ENCODE results near the gene IL6ST. TPM values are rescaled to one million over a fixed set of nuclear protein-coding genes. Genes with fewer than 3 reads are reported as not detected.

Gene IL6ST
- total and polyA plus RNA-seq, 4 donors: 51.3 to 438 (median 109) TPM

DNA sequence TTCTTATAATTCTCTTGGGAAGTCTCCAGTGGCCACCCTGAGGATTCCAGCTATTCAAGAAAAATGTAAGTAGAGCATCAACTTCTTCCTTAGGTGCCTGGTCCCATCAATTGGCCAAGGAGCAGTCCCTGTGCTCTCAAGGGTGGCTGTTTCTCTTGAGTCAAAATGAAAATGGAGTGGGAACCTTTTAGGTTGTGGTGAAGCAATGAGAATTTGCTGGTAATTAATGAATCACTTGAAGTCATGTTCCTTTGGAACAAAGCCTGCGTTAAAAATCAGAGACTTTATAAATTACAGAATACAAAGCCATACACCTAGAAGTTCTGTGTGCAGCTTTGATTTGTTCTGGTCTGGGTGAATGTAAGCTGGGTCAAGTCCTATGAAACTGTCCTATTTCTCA, 94.7 kb downstream of the IL6ST start:
- Histone ChIP-seq H3K36me3 (ENCODE audit: control insufficient read depth in 4 of 4, insufficient read depth in 3 of 4, low read depth in 1 of 4, low read length in 3 of 4) (no peaks in the 10 kb centered on the region), H3K4me3 (ENCODE audit: low read depth in 1 of 3, low read length in 3 of 3) (no peak overlapping the region), H3K4me1 (ENCODE audit: control insufficient read depth in 4 of 4, insufficient read depth in 4 of 4, low read length in 3 of 4) (no peaks in the 10 kb centered on the region), H3K27ac (ENCODE audit: low read depth in 1 of 2, low read length in 2 of 2) (no peak overlapping the region), H3K9me3 (ENCODE audit: control insufficient read depth in 4 of 4, low read length in 3 of 4) (no peaks in the 10 kb centered on the region), H3K9ac (ENCODE audit: low read depth in 1 of 2, low read length in 2 of 2) (no peak overlapping the region), H3K27me3 (ENCODE audit: control insufficient read depth in 4 of 4, insufficient read depth in 4 of 4, low read length in 3 of 4) (no peaks in the 10 kb centered on the region)
- WGBS: 92% methylated on average over 1 of the region's 1 CpG
- TF ChIP-seq, protein P1, sequence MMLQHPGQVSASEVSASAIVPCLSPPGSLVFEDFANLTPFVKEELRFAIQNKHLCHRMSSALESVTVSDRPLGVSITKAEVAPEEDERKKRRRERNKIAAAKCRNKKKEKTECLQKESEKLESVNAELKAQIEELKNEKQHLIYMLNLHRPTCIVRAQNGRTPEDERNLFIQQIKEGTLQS (IDR thresholded peaks at IDR 0.05): no peak
- no peak for TF ChIP-seq FOXA1 (IDR thresholded peaks at IDR 0.05)
- no peak for TF ChIP-seq TAF1 (conservative IDR thresholded peaks at IDR 0.05)
- TF ChIP-seq, protein P2, sequence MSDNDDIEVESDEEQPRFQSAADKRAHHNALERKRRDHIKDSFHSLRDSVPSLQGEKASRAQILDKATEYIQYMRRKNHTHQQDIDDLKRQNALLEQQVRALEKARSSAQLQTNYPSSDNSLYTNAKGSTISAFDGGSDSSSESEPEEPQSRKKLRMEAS (IDR thresholded peaks at IDR 0.05): no peak
- TF ChIP-seq FOXA2 (IDR thresholded peaks at IDR 0.05): no peak
- TF ChIP-seq HNF4G (IDR thresholded peaks at IDR 0.05): no peak
- no peak for TF ChIP-seq HNF4A (conservative IDR thresholded peaks at IDR 0.05)
- TF ChIP-seq RXRA (IDR thresholded peaks at IDR 0.05): no peak
- no peak for TF ChIP-seq SP1 (IDR thresholded peaks at IDR 0.05)
- no peak for TF ChIP-seq GABPA (IDR thresholded peaks at IDR 0.05 in 1 of 2, conservative IDR thresholded peaks at IDR 0.05 in 1 of 2)
- TF ChIP-seq, protein P3, sequence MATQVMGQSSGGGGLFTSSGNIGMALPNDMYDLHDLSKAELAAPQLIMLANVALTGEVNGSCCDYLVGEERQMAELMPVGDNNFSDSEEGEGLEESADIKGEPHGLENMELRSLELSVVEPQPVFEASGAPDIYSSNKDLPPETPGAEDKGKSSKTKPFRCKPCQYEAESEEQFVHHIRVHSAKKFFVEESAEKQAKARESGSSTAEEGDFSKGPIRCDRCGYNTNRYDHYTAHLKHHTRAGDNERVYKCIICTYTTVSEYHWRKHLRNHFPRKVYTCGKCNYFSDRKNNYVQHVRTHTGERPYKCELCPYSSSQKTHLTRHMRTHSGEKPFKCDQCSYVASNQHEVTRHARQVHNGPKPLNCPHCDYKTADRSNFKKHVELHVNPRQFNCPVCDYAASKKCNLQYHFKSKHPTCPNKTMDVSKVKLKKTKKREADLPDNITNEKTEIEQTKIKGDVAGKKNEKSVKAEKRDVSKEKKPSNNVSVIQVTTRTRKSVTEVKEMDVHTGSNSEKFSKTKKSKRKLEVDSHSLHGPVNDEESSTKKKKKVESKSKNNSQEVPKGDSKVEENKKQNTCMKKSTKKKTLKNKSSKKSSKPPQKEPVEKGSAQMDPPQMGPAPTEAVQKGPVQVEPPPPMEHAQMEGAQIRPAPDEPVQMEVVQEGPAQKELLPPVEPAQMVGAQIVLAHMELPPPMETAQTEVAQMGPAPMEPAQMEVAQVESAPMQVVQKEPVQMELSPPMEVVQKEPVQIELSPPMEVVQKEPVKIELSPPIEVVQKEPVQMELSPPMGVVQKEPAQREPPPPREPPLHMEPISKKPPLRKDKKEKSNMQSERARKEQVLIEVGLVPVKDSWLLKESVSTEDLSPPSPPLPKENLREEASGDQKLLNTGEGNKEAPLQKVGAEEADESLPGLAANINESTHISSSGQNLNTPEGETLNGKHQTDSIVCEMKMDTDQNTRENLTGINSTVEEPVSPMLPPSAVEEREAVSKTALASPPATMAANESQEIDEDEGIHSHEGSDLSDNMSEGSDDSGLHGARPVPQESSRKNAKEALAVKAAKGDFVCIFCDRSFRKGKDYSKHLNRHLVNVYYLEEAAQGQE (IDR thresholded peaks at IDR 0.05): no peak
- TF ChIP-seq RAD21 (IDR thresholded peaks at IDR 0.05): no peak
- no peak for TF ChIP-seq EGR1 (IDR thresholded peaks at IDR 0.05; ENCODE audit: low read depth in 2 of 2)
- TF ChIP-seq YY1 (IDR thresholded peaks at IDR 0.05): no peak
- TF ChIP-seq, protein P4, sequence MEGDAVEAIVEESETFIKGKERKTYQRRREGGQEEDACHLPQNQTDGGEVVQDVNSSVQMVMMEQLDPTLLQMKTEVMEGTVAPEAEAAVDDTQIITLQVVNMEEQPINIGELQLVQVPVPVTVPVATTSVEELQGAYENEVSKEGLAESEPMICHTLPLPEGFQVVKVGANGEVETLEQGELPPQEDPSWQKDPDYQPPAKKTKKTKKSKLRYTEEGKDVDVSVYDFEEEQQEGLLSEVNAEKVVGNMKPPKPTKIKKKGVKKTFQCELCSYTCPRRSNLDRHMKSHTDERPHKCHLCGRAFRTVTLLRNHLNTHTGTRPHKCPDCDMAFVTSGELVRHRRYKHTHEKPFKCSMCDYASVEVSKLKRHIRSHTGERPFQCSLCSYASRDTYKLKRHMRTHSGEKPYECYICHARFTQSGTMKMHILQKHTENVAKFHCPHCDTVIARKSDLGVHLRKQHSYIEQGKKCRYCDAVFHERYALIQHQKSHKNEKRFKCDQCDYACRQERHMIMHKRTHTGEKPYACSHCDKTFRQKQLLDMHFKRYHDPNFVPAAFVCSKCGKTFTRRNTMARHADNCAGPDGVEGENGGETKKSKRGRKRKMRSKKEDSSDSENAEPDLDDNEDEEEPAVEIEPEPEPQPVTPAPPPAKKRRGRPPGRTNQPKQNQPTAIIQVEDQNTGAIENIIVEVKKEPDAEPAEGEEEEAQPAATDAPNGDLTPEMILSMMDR (IDR thresholded peaks at IDR 0.05; ENCODE audit: low read depth, low read length, missing input control): no peak
- no peak for TF ChIP-seq NR2F2 (IDR thresholded peaks at IDR 0.05)
- TF ChIP-seq JUND (IDR thresholded peaks at IDR 0.05): no peak
- TF ChIP-seq, protein P5, sequence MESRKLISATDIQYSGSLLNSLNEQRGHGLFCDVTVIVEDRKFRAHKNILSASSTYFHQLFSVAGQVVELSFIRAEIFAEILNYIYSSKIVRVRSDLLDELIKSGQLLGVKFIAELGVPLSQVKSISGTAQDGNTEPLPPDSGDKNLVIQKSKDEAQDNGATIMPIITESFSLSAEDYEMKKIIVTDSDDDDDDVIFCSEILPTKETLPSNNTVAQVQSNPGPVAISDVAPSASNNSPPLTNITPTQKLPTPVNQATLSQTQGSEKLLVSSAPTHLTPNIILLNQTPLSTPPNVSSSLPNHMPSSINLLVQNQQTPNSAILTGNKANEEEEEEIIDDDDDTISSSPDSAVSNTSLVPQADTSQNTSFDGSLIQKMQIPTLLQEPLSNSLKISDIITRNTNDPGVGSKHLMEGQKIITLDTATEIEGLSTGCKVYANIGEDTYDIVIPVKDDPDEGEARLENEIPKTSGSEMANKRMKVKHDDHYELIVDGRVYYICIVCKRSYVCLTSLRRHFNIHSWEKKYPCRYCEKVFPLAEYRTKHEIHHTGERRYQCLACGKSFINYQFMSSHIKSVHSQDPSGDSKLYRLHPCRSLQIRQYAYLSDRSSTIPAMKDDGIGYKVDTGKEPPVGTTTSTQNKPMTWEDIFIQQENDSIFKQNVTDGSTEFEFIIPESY (IDR thresholded peaks at IDR 0.05): no peak
- DNase-seq (ENCODE audit: low spot score): no peak

Measured in liver (tissue), 9 donors.